Stimulated activated CD4-positive, alpha-beta T cell treated with anti-CD3 and anti-CD28 coated beads, Interleukin-15, amount 100 ng/mL, for 1 hour (primary cell): ENCODE measurements around the gene INTS6L.
"Not testable (repeated sequence)": the region's sequence is repeated elsewhere in the genome, so short reads cannot be mapped to it uniquely, and the experiment has no call there.

Experiments
- DNase-seq, 2 donors: peaks; one replicate each; pipeline ENCODE4 v3.0.0-alpha.2; 2020; ENCODE audit warnings: low read depth in 1 of 2, low spot score in 1 of 2

The INTS6L gene

DNA sequence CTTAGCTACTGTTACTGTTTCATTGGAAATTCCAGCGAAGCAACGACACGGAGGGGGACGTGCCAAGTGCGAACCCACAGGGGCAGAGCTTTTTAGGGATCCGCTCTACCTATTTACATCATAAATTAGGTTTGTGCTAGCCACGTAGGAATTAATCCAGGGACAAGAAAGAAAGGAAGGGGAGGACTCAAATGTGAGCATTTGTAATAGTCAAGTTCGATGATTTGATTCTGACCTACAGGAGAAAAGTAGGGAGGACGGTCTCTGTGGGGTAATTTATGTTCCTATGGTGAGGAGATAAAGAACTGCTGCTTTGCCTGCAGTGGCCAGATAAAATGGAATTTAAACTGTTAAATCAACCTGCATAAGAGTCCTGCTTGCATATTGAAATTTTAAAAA, 1.7 kb downstream of the INTS6L start:
- no peak for DNase-seq

DNA sequence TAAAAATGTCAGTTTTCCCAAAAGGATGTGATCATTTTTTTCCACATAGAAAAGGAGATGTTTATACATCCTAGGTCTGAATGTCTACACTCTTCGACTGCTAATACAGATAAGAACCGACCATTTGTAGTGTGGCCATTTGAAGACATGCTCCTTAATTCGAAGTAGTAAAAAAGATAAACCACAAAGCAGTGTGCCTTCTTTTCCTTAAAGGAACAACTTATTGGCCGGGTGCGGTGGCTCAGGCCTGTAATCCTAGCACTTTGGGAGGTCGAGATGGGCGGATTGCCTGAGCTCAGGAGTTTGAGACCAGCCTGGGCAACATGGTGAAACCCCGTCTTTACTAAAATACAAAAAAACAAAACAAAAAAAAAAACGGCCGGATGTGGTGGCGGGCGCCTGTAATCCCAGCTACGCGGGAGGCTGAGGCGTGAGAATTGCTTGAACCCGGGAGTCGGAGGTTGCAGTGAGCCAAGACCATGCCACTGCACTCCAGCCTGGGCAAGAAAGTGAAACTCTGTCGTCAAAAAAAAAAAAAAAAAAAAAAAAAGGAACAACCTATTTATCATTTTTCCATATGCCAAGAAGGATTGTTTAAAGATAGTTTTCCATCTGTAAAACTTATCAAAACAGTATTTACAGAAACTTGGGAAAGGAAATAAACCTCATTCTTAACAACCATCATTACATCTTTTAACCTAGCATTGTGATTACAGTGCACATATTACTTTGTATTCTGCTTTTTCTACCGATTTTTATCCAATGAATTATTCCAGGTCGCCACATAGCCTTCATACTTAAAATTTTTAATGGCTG, 2.6 kb downstream of the INTS6L start:
- DNase-seq, result no peak

DNA sequence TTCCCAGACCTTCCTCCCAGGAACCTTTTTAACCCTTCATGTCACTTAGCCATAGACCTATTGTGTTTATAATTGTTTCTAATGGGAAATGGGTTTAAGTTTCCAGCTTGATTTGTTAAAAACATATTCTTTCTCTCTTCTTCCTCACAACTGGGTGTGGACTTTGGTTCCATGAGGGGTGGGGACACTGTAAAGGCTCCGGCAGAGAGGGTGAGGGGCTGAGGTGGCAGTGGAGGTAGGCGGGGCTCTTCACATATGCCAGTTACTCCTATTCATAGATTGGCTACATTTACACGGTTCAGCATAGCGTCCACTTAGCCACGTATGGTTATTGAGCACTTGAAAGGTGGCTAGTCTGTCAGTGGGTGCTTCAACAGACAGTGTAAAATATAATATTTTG, 7.8 kb downstream of the INTS6L start:
- no peak for DNase-seq

DNA sequence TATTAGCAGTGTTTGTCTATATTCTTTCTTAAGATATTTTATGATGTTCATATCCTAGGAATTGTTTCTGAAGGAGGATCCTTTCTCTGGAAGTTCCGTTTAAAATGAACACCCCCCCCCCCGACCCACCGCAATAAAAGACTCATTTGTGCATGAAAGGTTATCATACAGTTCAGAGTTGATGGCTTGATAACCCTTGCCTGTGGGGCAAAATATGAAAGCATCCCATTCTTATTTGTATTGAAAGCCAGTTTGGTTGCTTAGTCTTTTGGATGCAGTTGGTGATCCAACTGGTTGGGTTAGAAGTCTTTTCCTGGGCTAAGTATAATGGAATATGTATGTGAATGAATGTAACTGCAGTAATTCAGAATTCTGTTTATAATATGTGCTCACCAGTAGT, 8.3 kb downstream of the INTS6L start:
- DNase-seq, result no peak

DNA sequence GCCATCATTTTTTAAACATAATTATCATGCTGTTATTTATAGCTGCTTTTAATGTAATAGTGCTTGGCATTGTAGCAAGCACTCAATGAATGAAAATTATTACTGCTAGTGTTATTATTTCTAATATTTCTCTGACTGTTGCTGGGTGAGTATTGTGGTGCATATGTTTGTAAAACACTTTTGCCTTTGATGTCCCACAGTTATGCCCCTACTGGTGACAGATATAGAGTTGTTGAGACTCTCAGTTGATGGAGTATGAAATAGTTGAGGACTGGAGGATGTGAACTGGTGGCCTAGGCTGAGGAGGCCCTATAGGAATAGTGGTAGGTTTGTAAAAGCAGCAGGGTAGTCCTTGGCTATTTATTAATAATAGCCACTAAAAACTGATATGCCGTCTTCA, 9.6 kb downstream of the INTS6L start:
- no peak for DNase-seq

DNA sequence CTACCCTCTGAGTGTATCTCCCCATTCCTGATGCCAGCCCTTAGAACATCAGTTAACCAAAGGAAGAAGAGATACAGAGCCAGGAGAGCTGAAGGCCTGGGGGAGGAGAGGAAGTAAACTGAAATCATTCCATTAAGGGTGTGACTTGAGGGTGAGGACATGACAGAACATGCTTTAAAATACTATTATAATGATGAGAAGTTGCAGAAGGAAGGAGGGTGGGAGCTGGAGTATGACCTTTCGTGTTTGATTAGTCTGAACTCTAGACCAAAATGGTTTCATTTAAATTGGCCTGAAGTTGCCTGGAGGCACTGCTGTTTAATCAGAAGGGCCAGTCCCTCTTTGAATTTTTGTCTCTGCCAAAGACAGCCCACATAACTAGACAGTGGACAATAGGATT, 11.4 kb downstream of the INTS6L start:
- no peak for DNase-seq

DNA sequence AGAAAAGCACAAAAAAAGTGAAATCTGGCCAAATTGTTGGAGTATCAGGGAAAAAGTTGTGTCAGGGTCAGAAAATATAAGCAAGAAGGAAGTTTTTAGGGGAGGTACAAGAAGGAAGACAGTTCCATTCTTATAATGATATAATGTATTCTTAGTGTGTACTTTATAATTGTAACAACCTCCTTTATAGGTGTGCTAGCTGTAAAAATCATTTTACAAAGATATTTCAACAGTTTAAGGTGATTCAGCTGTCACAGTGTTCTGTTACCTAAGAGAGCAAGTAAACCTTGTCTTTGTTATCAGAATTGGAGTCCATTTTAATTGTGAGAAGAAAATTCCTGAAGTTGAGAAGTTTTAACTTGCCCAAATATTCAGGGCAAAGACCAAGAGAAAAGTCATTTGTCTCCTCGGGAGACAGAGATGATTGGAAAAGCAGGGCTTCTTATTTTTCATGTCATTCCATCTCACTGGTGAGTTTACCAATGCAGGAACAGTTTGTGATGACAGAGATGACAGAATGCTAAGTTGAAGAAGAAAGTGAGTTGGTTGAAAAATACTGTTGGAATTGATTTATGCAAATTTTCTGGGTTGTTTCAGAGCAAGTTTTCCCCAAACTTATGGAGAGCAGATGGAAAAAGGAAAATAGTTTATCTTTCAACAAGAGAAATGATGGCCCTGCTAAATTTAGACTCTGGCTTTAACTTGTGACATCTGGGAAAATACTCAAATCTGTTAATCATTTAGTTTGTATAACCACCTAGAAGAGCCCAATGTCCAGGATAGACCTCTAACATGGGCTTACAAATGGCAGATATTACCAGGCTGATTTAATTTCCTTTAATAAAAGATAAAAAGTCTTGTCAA, 14.8 kb downstream of the INTS6L start:
- no peak for DNase-seq

DNA sequence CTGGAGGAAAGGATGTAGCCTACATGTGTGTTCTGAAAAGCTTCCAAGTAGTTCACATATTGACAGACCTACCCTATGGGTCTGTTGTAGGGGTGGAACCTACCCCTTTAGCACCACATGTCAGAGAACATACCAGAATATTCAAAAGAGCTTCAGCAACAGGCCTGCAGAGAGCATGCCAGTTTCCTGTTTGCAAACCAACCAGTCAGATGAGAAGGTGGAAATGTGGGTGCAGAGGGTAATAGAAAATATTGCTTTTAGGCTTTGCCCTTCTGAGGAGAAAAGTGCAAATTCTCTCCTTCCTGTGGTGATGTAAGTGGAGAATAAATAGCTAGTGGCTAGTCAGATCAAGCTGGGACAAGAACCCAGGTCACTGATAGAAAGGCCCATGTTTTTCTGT, 16.4 kb downstream of the INTS6L start:
- no peak for DNase-seq

DNA sequence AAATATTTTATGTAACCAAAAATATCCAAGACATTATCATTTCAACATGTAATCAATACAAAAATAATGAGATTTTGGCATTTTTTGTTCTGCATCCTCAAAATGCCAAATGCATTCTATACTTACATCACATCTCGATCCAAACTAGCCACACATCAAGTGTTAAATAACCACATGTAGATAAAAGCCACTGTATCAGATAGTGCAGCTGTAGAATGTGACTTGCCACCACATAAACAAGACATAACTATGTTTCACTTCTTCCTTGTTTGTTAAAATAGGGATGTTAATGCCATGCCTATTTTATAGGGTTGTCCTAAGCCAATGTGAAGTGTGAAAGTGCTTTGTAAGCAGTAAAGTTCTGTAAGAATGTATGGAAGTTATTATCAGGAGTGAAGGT, 20.9 kb downstream of the INTS6L start:
- no peak for DNase-seq

DNA sequence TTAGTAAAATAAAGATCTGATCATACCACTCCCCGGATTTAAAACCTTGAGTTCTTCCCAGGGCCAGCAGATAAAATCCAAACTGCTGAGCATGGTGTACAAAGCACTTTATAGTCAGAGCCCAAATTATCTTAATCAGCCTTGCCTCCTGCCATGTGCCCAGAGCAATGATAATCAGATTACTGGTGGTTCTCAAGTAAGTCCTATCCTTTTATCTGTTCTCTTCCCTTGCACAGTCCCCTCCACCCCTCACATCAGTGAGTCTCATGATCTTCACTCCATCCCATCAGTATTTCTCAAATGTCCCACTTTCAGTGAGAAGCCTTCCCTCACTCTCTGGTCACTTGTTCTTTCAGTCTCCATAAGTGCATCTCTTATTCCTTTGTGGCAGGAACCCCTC, 22.7 kb downstream of the INTS6L start:
- no peak for DNase-seq

DNA sequence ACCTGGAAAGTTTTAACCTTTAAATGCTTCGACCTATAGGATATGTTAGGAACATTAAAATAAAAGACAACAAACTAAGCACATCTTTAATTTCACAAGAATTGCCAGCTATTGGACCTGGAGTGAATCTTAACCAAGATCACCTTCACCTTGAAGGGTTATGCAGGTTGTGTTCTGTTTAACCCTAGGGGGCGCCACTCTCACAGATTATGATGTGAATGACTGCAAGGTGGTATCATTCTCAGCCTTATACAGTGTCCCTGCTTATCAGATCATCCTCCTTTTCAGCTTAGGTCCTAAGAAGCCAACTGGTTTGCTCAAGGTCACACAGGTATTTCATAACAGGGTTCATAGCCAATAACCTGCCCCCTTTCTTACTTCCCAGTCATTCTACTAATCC, 23.5 kb downstream of the INTS6L start:
- DNase-seq, result no peak

DNA sequence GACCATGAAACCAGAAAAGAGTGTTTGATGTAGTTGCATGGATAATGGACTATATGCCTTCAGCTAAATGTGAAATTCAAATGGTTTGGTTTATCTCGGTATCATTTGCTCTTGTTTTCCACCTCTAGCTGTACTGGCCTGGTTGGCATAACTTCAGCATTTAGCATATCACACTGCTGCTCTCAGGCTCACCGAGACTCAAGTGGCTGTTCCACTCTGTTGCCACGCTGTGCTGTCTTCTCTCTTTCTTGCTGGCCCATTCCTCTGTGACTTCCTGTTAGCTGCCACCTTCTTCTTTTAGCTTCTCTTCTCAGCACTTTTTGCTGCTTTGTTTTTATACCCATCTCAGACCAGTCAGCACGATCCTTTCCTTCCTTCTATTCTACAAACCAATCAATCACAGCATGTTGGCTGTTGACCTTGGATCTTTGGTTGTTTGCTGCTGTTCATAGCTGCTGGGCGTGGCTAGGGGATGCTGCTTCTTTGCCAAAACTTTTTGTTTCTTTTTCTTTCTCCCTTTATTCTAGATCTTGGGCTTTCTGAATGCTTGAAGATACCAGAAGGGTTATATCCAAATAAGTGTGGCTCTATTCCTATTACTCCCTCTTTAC, 24.0 kb downstream of the INTS6L start:
- no peak for DNase-seq

DNA sequence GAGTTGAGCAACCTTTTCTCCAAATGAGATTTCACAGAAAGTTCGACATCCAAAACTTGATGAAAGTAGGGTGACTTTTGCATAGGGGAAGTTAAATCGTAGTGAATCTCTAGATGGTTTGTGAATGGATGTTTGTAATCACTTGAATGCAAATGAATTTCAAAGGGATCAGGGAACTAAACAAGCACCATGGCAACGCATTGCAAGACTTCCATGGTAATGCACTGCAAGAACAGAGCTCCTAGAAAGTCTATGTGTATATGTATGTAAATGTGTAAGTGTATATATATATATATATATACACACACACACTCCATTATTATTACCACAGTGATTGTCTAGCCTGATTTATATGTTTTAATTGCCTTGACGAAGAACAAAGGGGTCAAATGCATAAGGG, 27.3 kb downstream of the INTS6L start:
- no peak for DNase-seq

DNA sequence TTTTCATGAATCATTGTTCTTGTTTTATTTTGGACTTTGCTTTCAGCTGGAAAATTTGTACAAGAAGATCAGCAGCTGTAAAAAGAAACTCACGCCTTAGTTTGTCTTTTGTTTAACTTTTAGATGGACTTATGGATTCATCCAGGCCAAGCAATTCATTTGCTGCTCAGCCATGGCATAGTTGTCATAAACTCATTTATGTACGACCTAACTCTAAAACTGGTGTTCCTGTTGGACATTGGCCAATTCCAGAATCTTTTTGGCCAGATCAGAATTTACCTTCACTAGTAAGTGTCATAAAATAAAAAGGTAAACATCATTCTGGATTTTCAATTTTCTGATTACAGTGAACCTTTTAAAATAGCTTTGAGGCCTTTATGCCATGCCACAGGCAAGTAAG, 29.1 kb downstream of the INTS6L start:
- DNase-seq, result no peak

DNA sequence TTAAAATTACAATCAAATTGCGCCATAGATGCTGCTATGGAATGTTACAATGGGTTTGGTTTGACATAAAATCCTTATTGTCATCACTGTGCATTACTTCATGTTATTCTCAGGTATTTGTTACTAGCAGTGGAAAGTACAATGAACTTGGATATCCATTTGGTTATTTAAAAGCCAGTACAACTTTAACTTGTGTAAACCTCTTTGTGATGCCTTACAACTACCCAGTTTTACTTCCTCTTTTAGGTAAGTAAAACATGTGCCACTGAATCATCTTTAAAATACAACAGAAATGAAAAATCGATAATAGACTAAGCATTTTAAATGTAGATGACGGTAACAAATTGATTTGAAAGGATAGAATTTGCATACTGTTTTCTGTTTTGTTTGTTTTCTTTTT, 35.6 kb downstream of the INTS6L start:
- no peak for DNase-seq

DNA sequence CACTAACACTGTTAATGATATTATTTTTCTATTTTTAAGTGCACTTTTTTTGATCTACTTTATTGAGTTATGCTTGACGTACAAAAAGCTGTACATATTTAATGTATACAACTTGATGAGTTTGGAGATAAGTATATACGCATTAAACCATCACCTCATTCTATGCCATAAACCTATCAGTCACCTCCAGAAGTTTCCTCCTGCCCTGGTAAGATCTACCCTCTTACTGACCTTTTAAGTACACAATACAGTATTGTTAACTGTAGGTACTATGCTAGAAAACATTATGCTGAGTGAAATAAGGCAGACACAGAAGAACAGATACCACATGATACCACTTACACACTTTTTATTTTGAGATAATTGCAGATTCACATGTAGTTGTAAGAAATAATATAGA, 36.9 kb downstream of the INTS6L start:
- no peak for DNase-seq

DNA sequence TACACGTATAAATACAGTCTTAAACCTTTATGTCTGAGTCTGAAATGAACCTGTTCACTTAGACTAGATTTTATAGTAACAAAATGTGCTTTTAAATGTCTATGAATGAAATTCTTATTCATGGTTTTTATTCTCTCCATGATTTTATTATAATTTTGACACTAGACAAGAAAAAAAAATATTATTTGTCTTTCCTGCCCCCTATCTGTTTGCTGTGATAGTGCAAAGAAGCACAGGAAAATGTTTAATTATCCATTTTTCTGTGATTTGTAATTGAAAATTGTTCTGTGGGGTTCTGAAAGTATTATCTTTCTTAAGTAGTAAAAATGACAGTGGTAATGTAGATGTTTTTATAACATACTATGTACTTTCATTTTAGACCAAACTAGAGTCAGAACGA, 52.0 kb downstream of the INTS6L start:
- DNase-seq, result no peak

DNA sequence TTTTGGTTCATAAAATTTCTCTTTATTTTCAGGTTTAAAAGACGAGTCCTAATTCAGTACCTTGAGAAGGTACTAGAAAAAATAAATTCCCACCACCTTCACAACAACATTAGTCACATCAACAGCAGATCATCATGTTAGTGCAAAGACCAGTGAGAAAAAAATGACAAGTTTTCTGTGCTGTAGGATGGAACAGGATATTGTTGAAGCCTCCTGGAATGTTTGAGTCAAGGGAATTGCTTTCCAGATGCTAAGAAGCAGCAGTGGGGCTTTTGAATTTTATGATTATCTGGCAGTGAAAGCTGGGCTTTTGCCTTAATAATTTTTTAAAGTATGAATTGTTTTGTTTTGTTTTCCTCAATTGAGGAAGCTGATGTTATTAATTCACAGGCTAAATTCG, 61.0 kb downstream of the INTS6L start:
- no peak for DNase-seq

DNA sequence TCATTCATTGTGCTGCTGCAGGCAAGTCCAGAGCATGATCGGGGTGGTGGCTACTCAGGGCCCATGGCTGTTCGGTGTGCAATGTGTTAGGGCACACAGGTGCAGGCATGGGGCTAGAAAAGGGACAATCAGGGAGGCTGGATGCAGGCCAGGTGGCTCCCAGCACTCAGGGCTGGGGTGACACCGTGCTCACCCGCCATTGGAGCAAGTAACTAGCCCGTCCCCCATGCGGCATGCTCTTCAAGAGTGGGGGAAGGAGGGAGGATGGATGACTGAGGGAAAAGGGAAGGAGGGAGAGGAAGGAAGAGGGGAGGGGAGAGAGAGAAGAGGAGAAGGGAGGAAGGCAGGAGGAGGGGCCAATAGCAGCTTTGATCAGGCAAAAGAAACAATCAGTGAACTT, 64.7 kb downstream of the INTS6L start:
- DNase-seq, result no peak

DNA sequence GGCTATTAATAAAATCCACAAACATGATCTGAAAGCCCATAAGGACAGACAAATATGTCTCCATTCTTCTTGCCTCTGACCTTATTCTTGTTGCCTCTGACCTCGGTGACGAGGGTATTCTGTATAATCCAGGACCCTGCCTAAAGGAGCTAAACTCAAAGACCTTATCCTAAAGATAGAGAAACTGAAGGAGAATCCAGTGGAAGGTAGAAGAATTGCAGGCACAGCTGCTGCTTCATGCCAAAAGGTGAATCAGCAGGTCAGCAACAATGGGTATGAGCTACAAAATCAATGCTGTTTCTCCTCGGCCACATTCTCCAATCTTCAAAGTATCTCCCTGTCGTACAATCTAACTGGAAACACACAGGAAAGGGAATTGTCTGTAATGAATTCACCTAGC, 71.4 kb downstream of the INTS6L start:
- DNase-seq, result no peak

DNA sequence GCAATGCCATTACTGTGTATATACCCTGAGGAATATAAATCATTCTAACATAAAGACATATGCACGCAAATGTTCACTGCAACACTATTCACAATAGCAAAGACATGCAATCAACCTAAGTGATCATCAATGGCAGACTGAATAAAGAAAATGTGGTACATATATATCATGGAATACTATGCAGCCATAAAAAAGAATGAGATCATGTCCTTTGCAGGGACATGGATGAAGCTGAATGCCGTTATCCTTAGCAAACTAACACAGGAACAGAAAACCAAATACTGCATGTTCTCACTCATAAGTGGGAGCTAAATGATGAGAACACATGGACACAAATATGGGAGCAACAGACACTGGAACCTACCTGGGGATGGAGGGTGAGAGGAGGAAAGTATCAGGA, 73.6 kb downstream of the INTS6L start:
- not testable (repeated sequence) for DNase-seq

DNA sequence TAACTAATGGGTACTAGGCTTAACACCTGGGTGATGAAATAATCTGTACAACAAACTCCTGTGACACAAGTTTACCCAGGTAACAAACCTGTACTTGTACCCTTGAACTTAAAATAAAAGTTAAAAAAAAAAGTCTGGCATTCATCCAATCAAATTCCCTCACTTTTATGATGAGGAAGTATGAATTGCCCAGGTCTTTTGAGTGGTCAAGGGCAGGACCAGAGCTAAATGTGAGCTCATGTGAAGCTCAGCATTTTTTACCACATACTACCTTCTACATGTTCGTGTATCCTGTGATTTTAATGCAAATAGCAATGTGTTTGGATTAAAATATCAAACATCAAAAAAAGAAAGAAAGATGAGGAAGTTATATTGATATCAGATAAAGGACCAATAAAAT, 74.0 kb downstream of the INTS6L start:
- DNase-seq, result not testable (repeated sequence)
